Gastrocnemius medialis (tissue), 4 donors: ENCODE data around the gene ZNF274.

Experiments used
- CTCF ChIP-seq, 5 experiments: fragments of 450-650 bp in 3 of 5; fragments of 200-600 bp in 2 of 5; sonication (generic) in 2 of 5; IDR thresholded peaks in 4 of 5; conservative IDR thresholded peaks in 1 of 5; 1 replicate in 4 of 5; 2 replicates in 1 of 5; pipeline ENCODE4 v1.5.1; 2016 to 2019; ENCODE audit warnings: antibody characterized with exemption in 5 of 5, mild to moderate bottlenecking in 3 of 5, moderate library complexity in 3 of 5
- POLR2A ChIP-seq, 2 donors: fragments of 450-650 bp; IDR thresholded peaks; one replicate each; pipeline ENCODE4 v1.6.1; 2017; ENCODE audit warnings: antibody characterized with exemption in 2 of 2, mild to moderate bottlenecking in 2 of 2, moderate library complexity in 2 of 2

GRCh38 chr19:58181902-58182576 lies 822 bp upstream of the ZNF274 start:
- TF ChIP-seq CTCF (IDR thresholded peaks at IDR 0.05 in 4 of 5, conservative IDR thresholded peaks at IDR 0.05 in 1 of 5) (peak; percentile 13 to 41 (median 23)), POLR2A (IDR thresholded peaks at IDR 0.05) (no peak)
